Activated CD4-positive, alpha-beta T cell treated with anti-CD3 and anti-CD28 coated beads, Interleukin-2, amount 50 U/mL, for 1 hour (primary cell): ENCODE results near the gene GPR31.
"Not testable (repeated sequence)": the region's sequence is repeated elsewhere in the genome, so short reads cannot be mapped to it uniquely, and the experiment has no call there.

Source experiments
- DNase-seq: peaks from one replicate; pipeline ENCODE4 v3.0.0-alpha.2; 2020

The GPR31 gene

GRCh38 chr6:167157863-167158262 is at the start of gene GPR31:
GPR31 (minus strand) TSS chr6:167157980; CDS start chr6:167157831, 149 bp downstream.
- no peak for DNase-seq

GRCh38 chr6:167207527-167207926 is 49.7 kb upstream of the GPR31 start:
- no peak for DNase-seq

GRCh38 chr6:167205316-167205715 is 47.5 kb upstream of the GPR31 start:
- not testable (repeated sequence) for DNase-seq

GRCh38 chr6:167204059-167204348 is 46.2 kb upstream of the GPR31 start:
- DNase-seq = not testable (repeated sequence)

GRCh38 chr6:167203261-167204058 is 45.7 kb upstream of the GPR31 start:
- DNase-seq = not testable (repeated sequence)

- not testable (repeated sequence) for DNase-seq
These were observed 44.8 kb upstream of the GPR31 start for GRCh38 chr6:167202613-167203012.

- no peak for DNase-seq
These were observed 43.0 kb upstream of the GPR31 start for GRCh38 chr6:167200806-167201205.

GRCh38 chr6:167195941-167196610 is 38.3 kb upstream of the GPR31 start:
- DNase-seq = not testable (repeated sequence)

- DNase-seq = not testable (repeated sequence)
These were observed 35.8 kb upstream of the GPR31 start for GRCh38 chr6:167193515-167194125.

GRCh38 chr6:167191043-167191583 is 33.3 kb upstream of the GPR31 start:
- DNase-seq = not testable (repeated sequence)

- DNase-seq = not testable (repeated sequence)
These were observed 29.5 kb upstream of the GPR31 start for GRCh38 chr6:167187275-167187674.

GRCh38 chr6:167185101-167185500 is 27.3 kb upstream of the GPR31 start:
- not testable (repeated sequence) for DNase-seq

- DNase-seq = not testable (repeated sequence)
These were observed 25.1 kb upstream of the GPR31 start for GRCh38 chr6:167182913-167183314.

GRCh38 chr6:167181351-167181750 is 23.6 kb upstream of the GPR31 start:
- not testable (repeated sequence) for DNase-seq

- DNase-seq = not testable (repeated sequence)
These were observed 22.3 kb upstream of the GPR31 start for GRCh38 chr6:167180086-167180485.

GRCh38 chr6:167178896-167179655 is 21.3 kb upstream of the GPR31 start:
- DNase-seq = not testable (repeated sequence)

GRCh38 chr6:167177271-167177670 is 19.5 kb upstream of the GPR31 start:
- not testable (repeated sequence) for DNase-seq

GRCh38 chr6:167172011-167172410 is 14.2 kb upstream of the GPR31 start:
- not testable (repeated sequence) for DNase-seq

- not testable (repeated sequence) for DNase-seq
These were observed 13.5 kb upstream of the GPR31 start for GRCh38 chr6:167171300-167171699.

GRCh38 chr6:167169867-167170266 is 12.1 kb upstream of the GPR31 start:
- DNase-seq = not testable (repeated sequence)

GRCh38 chr6:167168296-167168695 is 10.5 kb upstream of the GPR31 start:
- not testable (repeated sequence) for DNase-seq

GRCh38 chr6:167167699-167168098 is 9.9 kb upstream of the GPR31 start:
- not testable (repeated sequence) for DNase-seq
